ENCODE data around the gene IL6ST.
"Not testable (repeated sequence)": the region's sequence is repeated elsewhere in the genome, so short reads cannot be mapped to it uniquely, and the experiment has no call there.

IL6ST gene

GRCh38 chr5:55994495-55994997, at the start of gene IL6ST:
TSS of gene IL6ST (minus strand) at chr5:55994963. CDS start at chr5:55976278, 18,685 bp downstream.
- peak in 1 of 2 donors; percentile 31 for DNase-seq (ENCODE audit: low read depth in 2 of 2)

- DNase-seq (ENCODE audit: low read depth in 2 of 2), result no peak
Measured at GRCh38 chr5:56039985-56040384, 45.2 kb upstream of the IL6ST start.

- not testable (repeated sequence) for DNase-seq (ENCODE audit: low read depth in 2 of 2)
Measured at GRCh38 chr5:56038206-56038605, 43.4 kb upstream of the IL6ST start.

- no peak for DNase-seq (ENCODE audit: low read depth in 2 of 2)
Measured at GRCh38 chr5:56037531-56038010, 42.8 kb upstream of the IL6ST start.

GRCh38 chr5:56035394-56035793, 40.6 kb upstream of the IL6ST start:
- DNase-seq (ENCODE audit: low read depth in 2 of 2), result not testable (repeated sequence)

GRCh38 chr5:56029871-56030630, 35.3 kb upstream of the IL6ST start:
- not testable (repeated sequence) for DNase-seq (ENCODE audit: low read depth in 2 of 2)

GRCh38 chr5:56029457-56029856, 34.7 kb upstream of the IL6ST start:
- no peak for DNase-seq (ENCODE audit: low read depth in 2 of 2)

- no peak for DNase-seq (ENCODE audit: low read depth in 2 of 2)
Measured at GRCh38 chr5:56028708-56029107, 33.9 kb upstream of the IL6ST start.

- no peak for DNase-seq (ENCODE audit: low read depth in 2 of 2)
Measured at GRCh38 chr5:56026863-56027300, 32.1 kb upstream of the IL6ST start.

- no peak for DNase-seq (ENCODE audit: low read depth in 2 of 2)
Measured at GRCh38 chr5:56025151-56025885, 30.6 kb upstream of the IL6ST start.

- no peak for DNase-seq (ENCODE audit: low read depth in 2 of 2)
Measured at GRCh38 chr5:56024810-56025150, 30.0 kb upstream of the IL6ST start.

GRCh38 chr5:56023296-56023695, 28.5 kb upstream of the IL6ST start:
- no peak for DNase-seq (ENCODE audit: low read depth in 2 of 2)

- no peak for DNase-seq (ENCODE audit: low read depth in 2 of 2)
Measured at GRCh38 chr5:56019306-56020272, 24.8 kb upstream of the IL6ST start.

GRCh38 chr5:56018832-56019231, 24.1 kb upstream of the IL6ST start:
- no peak for DNase-seq (ENCODE audit: low read depth in 2 of 2)

GRCh38 chr5:56014701-56015100, 19.9 kb upstream of the IL6ST start:
- not testable (repeated sequence) for DNase-seq (ENCODE audit: low read depth in 2 of 2)

- not testable (repeated sequence) for DNase-seq (ENCODE audit: low read depth in 2 of 2)
Measured at GRCh38 chr5:56013939-56014338, 19.2 kb upstream of the IL6ST start.

GRCh38 chr5:56012281-56012963, 17.7 kb upstream of the IL6ST start:
- peak in 1 of 2 donors; percentile 14 for DNase-seq (ENCODE audit: low read depth in 2 of 2)

- DNase-seq (ENCODE audit: low read depth in 2 of 2), result no peak
Measured at GRCh38 chr5:56011835-56012234, 17.1 kb upstream of the IL6ST start.

GRCh38 chr5:56010431-56010830, 15.7 kb upstream of the IL6ST start:
- no peak for DNase-seq (ENCODE audit: low read depth in 2 of 2)

- DNase-seq (ENCODE audit: low read depth in 2 of 2), result no peak
Measured at GRCh38 chr5:56006600-56006999, 11.8 kb upstream of the IL6ST start.

- DNase-seq (ENCODE audit: low read depth in 2 of 2), result no peak
Measured at GRCh38 chr5:56006094-56006493, 11.3 kb upstream of the IL6ST start.

All from stimulated activated CD8-positive, alpha-beta memory T cell treated with anti-CD3 and anti-CD28 coated beads, Interleukin-7, amount 100 ng/mL, for 4 hours (primary cell).